ENCODE measurements around the gene SRMS.

DNA sequence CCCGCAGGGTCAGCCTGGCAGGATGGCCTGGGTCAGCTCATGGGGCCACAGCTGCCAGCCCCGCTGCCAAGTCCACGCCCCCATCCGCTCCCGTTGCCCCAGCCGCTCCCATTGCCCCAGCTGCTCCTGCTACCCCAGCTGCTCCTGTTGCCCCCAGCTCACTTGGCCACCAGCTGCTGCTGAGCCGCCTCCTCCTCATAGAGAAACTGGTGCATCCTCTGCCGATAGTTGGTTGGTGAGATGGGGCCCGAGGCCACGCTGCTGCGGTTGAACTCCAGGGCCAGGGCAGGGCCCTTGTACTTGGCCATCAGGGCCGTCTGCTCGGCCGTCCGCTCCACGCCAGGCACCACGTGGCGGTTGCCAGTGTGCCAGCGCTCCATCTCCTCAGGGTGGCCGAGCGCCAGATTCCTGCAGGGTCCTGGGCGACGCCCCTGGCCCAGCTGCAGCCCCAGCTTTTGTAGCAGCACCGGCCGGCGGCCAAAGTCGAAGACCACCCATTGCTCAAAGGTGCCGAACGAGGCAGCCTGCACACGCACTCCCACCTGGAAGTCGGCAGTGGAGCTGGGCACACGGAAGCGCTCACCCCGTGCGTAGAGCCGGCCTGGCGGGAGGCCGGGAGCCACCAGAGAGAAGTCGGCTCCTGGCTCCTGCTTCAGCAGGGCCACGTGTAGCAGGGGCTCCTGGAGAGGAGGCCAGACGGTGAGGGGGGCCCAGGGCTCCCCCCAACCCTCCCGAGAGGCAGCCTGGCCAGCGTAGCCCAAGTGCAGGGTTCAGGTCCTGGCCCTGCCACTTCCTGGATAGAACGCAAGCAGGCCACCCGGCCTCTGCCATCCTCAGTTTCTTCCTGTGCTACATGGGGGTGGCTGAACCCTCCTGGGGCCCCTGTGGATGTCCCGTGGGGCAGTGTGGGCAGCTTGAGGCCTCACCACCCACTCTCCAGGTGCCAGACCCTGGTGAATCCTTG is 21.7 kb upstream of the SRMS start:
- no peak for TF ChIP-seq EZH2 (IDR thresholded peaks at IDR 0.05; ENCODE audit: low read length, missing control alignments)
- TF ChIP-seq, protein P1, sequence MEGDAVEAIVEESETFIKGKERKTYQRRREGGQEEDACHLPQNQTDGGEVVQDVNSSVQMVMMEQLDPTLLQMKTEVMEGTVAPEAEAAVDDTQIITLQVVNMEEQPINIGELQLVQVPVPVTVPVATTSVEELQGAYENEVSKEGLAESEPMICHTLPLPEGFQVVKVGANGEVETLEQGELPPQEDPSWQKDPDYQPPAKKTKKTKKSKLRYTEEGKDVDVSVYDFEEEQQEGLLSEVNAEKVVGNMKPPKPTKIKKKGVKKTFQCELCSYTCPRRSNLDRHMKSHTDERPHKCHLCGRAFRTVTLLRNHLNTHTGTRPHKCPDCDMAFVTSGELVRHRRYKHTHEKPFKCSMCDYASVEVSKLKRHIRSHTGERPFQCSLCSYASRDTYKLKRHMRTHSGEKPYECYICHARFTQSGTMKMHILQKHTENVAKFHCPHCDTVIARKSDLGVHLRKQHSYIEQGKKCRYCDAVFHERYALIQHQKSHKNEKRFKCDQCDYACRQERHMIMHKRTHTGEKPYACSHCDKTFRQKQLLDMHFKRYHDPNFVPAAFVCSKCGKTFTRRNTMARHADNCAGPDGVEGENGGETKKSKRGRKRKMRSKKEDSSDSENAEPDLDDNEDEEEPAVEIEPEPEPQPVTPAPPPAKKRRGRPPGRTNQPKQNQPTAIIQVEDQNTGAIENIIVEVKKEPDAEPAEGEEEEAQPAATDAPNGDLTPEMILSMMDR (conservative IDR thresholded peaks at IDR 0.05 in 1 of 2, IDR thresholded peaks at IDR 0.05 in 1 of 2; ENCODE audit: low read depth in 1 of 2, low read length in 2 of 2), result no peak
